ENCODE data around the gene MACROD2. TPM values are rescaled to one million over a fixed set of nuclear protein-coding genes. Genes with fewer than 3 reads are reported as not detected.

The MACROD2 gene
- total and polyA plus RNA-seq, 4 donors: 0.66 to 10.5 (median 3.3) TPM

DNA sequence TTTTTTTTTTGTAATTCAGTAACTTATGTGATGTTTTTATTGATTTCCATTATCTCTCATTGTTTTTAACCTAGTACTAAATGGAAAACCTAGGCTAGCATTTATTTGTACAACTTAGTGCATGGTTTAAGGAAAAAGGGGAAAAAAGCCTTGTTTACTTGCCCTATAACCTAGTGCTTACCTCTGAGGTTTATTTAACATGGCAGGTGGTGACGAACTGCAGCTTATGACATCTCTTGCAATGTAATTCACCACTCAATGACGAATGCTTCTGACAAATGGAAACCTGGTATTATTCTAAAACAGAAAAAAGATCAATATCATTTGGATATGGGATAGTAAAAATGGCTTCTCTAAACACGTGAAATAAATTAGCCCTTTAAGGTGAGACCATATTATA lies 960.7 kb downstream of the MACROD2 start:
- Histone ChIP-seq H3K9me3 (ENCODE audit: control insufficient read depth in 4 of 4, low read length in 3 of 4) (no peaks in the 10 kb centered on the region), H3K27me3 (ENCODE audit: control insufficient read depth in 4 of 4, insufficient read depth in 4 of 4, low read length in 3 of 4) (no peaks in the 10 kb centered on the region), H3K27ac (ENCODE audit: low read depth in 1 of 2, low read length in 2 of 2) (no peak overlapping the region), H3K4me1 (ENCODE audit: control insufficient read depth in 4 of 4, insufficient read depth in 4 of 4, low read length in 3 of 4) (peaks cover 0 to 2% (median 0%) of the 10 kb centered on the region in 4 donors), H3K4me3 (ENCODE audit: low read depth in 1 of 3, low read length in 3 of 3) (no peak overlapping the region), H3K36me3 (ENCODE audit: control insufficient read depth in 4 of 4, insufficient read depth in 3 of 4, low read depth in 1 of 4, low read length in 3 of 4) (no peaks in the 10 kb centered on the region), H3K9ac (ENCODE audit: low read depth in 1 of 2, low read length in 2 of 2) (no peak overlapping the region)
- WGBS: 35% methylated on average over 3 of the region's 3 CpGs
- no peak for TF ChIP-seq TAF1 (conservative IDR thresholded peaks at IDR 0.05)
- TF ChIP-seq YY1 (IDR thresholded peaks at IDR 0.05): peak; percentile 25
- TF ChIP-seq RAD21 (IDR thresholded peaks at IDR 0.05): peak in 1 of 2 donors; percentile 45
- peak; percentile 74 to 75 for TF ChIP-seq RXRA (IDR thresholded peaks at IDR 0.05)
- TF ChIP-seq, protein P1, sequence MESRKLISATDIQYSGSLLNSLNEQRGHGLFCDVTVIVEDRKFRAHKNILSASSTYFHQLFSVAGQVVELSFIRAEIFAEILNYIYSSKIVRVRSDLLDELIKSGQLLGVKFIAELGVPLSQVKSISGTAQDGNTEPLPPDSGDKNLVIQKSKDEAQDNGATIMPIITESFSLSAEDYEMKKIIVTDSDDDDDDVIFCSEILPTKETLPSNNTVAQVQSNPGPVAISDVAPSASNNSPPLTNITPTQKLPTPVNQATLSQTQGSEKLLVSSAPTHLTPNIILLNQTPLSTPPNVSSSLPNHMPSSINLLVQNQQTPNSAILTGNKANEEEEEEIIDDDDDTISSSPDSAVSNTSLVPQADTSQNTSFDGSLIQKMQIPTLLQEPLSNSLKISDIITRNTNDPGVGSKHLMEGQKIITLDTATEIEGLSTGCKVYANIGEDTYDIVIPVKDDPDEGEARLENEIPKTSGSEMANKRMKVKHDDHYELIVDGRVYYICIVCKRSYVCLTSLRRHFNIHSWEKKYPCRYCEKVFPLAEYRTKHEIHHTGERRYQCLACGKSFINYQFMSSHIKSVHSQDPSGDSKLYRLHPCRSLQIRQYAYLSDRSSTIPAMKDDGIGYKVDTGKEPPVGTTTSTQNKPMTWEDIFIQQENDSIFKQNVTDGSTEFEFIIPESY (IDR thresholded peaks at IDR 0.05): no peak
- peak; percentile 81 for TF ChIP-seq SP1 (IDR thresholded peaks at IDR 0.05)
- TF ChIP-seq HNF4A (conservative IDR thresholded peaks at IDR 0.05): peak; percentile 30 to 41
- TF ChIP-seq FOXA2 (IDR thresholded peaks at IDR 0.05): peak; percentile 86
- TF ChIP-seq, protein P2, sequence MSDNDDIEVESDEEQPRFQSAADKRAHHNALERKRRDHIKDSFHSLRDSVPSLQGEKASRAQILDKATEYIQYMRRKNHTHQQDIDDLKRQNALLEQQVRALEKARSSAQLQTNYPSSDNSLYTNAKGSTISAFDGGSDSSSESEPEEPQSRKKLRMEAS (IDR thresholded peaks at IDR 0.05): peak; percentile 15
- TF ChIP-seq FOXA1 (IDR thresholded peaks at IDR 0.05): peak; percentile 53
- no peak for TF ChIP-seq NR2F2 (IDR thresholded peaks at IDR 0.05)
- DNase-seq (ENCODE audit: low spot score): no peak

DNA sequence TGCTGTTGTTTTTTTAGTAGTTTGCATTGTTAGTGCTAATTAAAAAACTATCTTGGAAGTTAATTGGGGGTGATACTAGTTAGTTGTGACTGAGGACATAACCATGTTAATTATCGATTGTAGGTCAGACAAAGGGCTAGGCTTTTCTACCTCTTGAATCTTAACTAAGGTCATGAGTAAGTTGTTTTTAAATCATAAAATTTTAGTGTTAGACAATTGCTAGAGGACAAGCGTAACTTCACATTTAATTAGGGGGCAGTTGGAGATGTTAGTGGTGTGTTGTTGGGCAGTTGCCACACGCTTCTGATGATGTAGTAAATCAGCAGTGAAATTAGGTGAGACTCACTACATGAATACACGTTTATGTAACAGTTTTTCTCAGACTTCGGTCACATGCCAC lies 961.2 kb downstream of the MACROD2 start:
- TF ChIP-seq, protein P1 (IDR thresholded peaks at IDR 0.05): no peak
- TF ChIP-seq SP1 (IDR thresholded peaks at IDR 0.05) (no peak), YY1 (IDR thresholded peaks at IDR 0.05) (no peak), GABPA (IDR thresholded peaks at IDR 0.05 in 1 of 2, conservative IDR thresholded peaks at IDR 0.05 in 1 of 2) (no peak), EGR1 (IDR thresholded peaks at IDR 0.05; ENCODE audit: low read depth in 2 of 2) (no peak), RAD21 (IDR thresholded peaks at IDR 0.05) (no peak), HNF4G (IDR thresholded peaks at IDR 0.05) (no peak), JUND (IDR thresholded peaks at IDR 0.05) (no peak), TAF1 (conservative IDR thresholded peaks at IDR 0.05) (no peak), FOXA2 (IDR thresholded peaks at IDR 0.05) (no peak), FOXA1 (IDR thresholded peaks at IDR 0.05) (no peak), NR2F2 (IDR thresholded peaks at IDR 0.05) (no peak)
- TF ChIP-seq, protein P2 (IDR thresholded peaks at IDR 0.05): no peak
- TF ChIP-seq, protein P3, sequence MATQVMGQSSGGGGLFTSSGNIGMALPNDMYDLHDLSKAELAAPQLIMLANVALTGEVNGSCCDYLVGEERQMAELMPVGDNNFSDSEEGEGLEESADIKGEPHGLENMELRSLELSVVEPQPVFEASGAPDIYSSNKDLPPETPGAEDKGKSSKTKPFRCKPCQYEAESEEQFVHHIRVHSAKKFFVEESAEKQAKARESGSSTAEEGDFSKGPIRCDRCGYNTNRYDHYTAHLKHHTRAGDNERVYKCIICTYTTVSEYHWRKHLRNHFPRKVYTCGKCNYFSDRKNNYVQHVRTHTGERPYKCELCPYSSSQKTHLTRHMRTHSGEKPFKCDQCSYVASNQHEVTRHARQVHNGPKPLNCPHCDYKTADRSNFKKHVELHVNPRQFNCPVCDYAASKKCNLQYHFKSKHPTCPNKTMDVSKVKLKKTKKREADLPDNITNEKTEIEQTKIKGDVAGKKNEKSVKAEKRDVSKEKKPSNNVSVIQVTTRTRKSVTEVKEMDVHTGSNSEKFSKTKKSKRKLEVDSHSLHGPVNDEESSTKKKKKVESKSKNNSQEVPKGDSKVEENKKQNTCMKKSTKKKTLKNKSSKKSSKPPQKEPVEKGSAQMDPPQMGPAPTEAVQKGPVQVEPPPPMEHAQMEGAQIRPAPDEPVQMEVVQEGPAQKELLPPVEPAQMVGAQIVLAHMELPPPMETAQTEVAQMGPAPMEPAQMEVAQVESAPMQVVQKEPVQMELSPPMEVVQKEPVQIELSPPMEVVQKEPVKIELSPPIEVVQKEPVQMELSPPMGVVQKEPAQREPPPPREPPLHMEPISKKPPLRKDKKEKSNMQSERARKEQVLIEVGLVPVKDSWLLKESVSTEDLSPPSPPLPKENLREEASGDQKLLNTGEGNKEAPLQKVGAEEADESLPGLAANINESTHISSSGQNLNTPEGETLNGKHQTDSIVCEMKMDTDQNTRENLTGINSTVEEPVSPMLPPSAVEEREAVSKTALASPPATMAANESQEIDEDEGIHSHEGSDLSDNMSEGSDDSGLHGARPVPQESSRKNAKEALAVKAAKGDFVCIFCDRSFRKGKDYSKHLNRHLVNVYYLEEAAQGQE (IDR thresholded peaks at IDR 0.05): no peak
- TF ChIP-seq, protein P4, sequence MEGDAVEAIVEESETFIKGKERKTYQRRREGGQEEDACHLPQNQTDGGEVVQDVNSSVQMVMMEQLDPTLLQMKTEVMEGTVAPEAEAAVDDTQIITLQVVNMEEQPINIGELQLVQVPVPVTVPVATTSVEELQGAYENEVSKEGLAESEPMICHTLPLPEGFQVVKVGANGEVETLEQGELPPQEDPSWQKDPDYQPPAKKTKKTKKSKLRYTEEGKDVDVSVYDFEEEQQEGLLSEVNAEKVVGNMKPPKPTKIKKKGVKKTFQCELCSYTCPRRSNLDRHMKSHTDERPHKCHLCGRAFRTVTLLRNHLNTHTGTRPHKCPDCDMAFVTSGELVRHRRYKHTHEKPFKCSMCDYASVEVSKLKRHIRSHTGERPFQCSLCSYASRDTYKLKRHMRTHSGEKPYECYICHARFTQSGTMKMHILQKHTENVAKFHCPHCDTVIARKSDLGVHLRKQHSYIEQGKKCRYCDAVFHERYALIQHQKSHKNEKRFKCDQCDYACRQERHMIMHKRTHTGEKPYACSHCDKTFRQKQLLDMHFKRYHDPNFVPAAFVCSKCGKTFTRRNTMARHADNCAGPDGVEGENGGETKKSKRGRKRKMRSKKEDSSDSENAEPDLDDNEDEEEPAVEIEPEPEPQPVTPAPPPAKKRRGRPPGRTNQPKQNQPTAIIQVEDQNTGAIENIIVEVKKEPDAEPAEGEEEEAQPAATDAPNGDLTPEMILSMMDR (IDR thresholded peaks at IDR 0.05; ENCODE audit: low read depth, low read length, missing input control): no peak
- TF ChIP-seq, protein P5, sequence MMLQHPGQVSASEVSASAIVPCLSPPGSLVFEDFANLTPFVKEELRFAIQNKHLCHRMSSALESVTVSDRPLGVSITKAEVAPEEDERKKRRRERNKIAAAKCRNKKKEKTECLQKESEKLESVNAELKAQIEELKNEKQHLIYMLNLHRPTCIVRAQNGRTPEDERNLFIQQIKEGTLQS (IDR thresholded peaks at IDR 0.05): no peak
- no peak for DNase-seq (ENCODE audit: low spot score)
- H3K9me3 ChIP-seq (ENCODE audit: control insufficient read depth in 4 of 4, low read length in 3 of 4): no peaks in the 10 kb centered on the region
- H3K9ac ChIP-seq (ENCODE audit: low read depth in 1 of 2, low read length in 2 of 2): no peak overlapping the region
- no peaks in the 10 kb centered on the region for H3K27me3 ChIP-seq (ENCODE audit: control insufficient read depth in 4 of 4, insufficient read depth in 4 of 4, low read length in 3 of 4)
- no peak overlapping the region for H3K27ac ChIP-seq (ENCODE audit: low read depth in 1 of 2, low read length in 2 of 2)
- 83% methylated on average over 5 of the region's 5 CpGs for WGBS
- H3K4me3 ChIP-seq (ENCODE audit: low read depth in 1 of 3, low read length in 3 of 3): no peak overlapping the region
- H3K4me1 ChIP-seq (ENCODE audit: control insufficient read depth in 4 of 4, insufficient read depth in 4 of 4, low read length in 3 of 4): peaks cover 0 to 2% (median 0%) of the 10 kb centered on the region in 4 donors
- H3K36me3 ChIP-seq (ENCODE audit: control insufficient read depth in 4 of 4, insufficient read depth in 3 of 4, low read depth in 1 of 4, low read length in 3 of 4): no peaks in the 10 kb centered on the region

Measured in liver (tissue), 9 donors.